Activated naive CD8-positive, alpha-beta T cell treated with anti-CD3 and anti-CD28 coated beads, Interleukin-2, amount 50 U/mL, for 16 hours (primary cell): Measurements from ENCODE around the gene GLDN.
"Not testable (repeated sequence)": the region's sequence is repeated elsewhere in the genome, so short reads cannot be mapped to it uniquely, and the experiment has no call there.

Experiments used
- DNase-seq: peaks from one replicate; pipeline ENCODE4 v3.0.0-alpha.2; 2020; ENCODE audit warnings: low read depth, low spot score

GLDN gene

DNA sequence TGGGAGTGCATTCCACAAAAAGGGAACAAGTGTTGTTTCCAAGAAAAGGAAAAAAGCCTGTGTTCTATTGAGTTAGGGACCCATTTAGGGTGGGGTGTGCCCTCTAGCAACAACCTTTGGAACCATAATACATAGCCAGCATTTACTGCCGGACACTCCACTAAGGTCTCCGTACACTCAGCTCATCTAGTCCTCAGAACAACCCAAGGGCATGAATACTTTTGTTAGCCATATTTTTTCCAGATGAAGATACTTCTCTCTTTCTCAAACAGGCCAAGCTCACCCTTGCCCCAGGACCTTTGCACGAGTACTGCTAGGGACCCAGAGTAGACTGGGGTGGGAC, 46.2 kb downstream of the GLDN start:
- DNase-seq: no peak

DNA sequence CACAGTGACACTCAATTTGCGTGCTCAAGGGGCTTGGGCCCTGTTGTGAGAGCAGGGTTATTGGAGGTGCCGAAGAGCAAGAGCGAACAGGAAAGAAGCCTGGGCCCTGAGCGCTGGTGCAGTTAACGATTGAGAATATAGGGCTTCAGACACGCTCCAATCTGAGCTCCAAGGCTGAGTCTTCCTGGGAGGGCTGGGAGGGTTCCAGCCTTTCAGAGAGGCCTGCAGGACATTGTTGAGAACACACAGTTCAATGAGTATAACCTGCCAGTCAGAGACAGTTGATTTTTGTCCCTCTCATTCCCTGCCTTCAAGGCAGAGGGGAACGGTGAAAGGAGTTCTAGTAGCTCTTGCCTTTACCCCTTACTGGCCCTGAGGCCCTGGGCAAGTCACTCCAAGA, 47.3 kb downstream of the GLDN start:
- DNase-seq: no peak

DNA sequence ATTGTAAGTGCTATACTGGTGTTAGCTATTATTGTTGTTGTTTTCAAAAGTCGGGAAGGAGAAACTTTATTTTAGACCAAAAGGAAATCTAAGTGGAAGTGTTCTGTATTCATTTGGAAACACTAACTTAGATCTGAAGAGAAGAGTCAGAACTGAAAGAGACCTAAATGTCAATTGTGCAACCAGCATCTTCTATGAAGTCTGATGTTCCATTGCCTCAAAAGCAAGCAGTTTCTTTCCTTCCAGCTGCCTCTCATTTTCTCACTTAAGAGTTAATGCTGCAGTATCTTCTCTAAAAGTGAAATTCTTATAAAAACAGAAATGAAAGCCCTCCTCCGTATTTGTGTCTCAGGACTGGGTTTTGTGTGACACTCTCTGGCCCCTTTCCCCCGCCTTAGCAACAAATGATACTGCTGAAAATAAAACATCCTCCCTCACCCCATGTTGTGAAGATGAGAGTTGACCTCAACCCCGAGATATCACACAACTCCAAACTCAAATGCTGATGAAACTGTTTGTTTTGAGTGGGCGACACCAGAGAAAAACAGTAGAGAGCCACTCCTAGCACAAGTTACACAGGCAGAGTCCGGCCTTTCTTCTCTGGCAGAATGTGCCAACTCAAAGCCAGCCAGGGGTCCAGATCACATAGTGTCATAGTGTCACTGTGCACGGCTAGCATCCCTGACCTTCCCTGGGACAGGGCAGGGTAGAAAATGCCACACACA, 48.9 kb downstream of the GLDN start:
- DNase-seq: no peak

DNA sequence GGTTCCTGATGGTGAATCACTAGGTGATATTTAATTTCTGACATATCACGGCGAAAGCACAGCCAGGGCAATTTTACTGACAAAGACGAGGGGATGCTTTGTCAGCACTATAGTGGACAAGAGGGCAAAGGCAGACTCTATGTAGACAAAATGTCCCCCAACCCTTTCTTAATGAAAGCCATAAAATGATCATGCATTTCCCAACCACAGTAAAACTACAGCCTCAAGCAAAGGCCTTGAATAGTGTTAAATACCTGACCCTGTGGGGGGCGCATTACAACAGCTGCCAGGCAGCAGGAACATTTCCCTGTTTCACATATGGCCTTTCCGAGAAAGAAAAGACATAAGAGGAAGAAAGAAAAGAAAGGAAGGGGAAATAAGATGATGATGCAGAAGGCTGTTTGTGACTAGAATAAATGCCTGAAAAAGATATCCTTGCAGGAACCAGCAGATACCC, 49.5 kb downstream of the GLDN start:
- DNase-seq: no peak

DNA sequence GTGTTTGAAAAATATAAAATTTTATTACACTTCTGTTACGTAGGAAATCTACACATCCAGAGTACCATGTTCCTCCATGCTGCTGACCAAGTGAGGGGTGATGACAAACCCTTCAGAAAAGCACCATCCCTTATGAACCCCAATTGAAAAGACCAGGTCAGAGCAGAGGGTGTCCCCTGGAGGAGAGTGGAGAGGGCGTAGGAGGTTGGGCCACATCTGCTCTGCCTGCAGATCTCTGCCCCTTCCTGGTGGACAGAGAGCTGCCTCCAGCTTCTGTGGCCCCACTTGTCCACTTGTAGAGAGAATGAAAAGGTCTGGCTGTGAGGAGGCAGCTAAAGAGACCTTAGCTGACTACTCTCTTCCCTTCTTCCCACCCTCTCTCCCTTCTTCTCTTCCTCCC, 55.5 kb downstream of the GLDN start:
- DNase-seq: no peak

DNA sequence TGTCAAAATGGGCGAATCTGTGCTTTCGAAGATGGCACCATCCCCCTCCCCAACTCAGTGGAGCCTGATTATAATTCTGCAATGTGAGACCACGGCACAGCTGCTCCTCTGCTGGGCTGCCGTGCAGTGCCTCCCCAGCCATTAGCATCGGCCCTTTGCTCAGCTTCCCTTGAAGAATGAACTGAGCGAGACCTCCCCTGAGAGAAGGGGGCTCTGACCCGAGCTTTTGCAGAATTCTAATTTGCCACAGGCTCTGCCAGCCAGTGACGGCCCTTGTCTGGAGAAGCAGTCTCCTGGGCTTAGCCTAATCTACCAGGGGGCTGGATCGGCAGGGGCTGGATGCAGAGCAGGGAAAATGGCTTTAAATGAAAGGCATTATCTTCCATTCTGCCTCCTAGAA, 57.2 kb downstream of the GLDN start:
- DNase-seq: no peak

DNA sequence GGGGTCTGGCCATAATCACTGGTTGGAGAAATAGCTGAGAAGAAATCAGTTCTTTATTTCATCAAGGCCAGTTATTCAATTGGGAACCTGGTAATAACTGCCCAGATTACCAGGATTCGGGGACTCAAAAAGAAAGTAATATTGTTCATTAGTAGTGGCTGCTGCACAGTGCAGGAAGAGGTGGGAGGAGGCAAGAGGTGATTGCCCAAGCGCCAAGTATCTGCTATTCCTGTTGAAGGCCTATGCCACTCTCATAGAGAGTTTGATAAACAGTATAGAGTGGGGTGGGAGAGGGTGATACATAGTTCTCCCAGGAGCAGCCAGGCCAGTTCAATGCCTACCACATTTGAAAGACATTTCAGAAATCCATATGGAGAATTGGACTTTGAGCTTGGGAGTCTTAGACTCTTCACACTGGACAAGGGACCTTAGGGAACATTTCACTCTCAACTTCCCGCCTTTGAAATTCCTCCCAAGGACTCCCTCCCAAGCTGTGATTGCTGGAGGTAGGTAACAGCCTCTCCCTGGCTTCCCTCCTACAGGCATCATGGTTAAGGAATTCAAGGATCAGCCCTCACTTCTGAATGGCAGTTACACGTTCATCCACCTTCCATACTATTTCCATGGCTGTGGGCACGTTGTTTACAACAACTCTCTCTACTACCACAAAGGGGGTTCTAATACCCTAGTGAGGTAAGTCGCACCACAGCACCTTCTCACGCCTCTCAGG, 59.8 kb downstream of the GLDN start:
- no peak for DNase-seq

DNA sequence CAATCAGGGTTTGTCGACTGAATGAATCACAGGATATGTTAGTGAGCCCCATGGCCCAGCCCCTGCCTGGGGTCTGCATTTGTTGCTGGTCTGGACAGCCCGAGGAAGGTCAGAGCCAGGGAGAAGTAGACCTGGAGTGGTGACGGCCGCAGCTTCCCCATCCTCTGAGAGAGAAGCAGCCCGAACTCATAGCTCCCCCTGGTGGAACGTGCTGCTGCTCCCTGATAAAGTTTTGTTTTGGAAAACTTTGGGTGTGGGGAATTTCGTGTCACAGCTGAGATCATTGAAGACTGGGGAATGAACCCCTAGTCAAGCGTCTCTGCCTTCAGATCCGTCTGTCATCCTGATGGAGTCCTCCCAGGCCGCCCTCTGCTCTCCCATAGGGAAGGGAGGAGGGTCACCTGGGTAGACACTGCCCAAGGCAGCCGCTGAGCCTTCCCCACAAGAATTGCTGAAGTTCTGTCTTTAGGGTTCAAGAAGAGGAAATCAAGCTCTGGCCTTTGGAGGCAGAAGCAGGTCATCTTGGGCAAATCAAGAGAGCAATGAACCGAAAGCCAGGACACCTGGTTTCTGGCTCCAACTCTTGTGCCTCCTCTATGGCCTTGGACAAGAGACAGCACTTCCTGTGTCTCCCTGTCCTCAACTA, 60.5 kb downstream of the GLDN start:
- no peak for DNase-seq

DNA sequence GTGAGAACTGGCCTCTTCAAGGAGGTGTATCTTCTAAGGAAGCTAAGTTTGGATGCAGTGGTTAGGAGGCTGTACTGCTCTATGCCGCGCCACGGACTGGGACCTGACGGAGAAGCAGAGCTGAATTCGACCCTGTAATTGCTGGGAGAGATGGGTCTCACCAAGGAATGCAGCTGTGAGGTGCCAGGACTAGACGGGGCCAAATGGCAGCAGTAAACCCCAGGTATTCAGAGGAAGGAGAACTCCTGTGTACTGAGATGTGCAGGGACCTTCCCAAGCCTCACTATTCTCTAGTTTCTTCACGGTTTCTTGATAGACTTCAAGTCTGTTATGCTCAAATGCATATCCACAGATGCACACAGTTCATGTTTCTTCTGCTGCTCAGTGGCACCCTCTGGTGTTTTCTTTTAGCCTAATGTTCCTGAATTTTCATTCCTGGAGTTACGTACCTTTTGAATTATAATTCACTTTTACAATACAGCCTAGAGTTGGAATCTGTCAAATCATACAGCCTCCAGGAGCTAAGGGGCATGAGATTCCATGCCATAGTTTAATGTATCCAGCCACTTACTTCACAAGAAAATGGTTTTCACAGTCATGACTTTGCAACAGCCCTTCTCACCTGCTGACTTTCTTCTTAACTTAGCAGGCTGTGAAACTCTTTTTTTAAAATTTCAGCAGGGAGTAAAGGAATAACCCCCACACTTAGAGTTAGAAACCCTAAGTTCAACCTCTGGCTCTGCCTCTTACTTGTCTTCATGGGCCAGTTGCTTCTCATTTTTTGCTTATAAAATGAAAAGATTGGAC, 61.8 kb downstream of the GLDN start:
- no peak for DNase-seq

DNA sequence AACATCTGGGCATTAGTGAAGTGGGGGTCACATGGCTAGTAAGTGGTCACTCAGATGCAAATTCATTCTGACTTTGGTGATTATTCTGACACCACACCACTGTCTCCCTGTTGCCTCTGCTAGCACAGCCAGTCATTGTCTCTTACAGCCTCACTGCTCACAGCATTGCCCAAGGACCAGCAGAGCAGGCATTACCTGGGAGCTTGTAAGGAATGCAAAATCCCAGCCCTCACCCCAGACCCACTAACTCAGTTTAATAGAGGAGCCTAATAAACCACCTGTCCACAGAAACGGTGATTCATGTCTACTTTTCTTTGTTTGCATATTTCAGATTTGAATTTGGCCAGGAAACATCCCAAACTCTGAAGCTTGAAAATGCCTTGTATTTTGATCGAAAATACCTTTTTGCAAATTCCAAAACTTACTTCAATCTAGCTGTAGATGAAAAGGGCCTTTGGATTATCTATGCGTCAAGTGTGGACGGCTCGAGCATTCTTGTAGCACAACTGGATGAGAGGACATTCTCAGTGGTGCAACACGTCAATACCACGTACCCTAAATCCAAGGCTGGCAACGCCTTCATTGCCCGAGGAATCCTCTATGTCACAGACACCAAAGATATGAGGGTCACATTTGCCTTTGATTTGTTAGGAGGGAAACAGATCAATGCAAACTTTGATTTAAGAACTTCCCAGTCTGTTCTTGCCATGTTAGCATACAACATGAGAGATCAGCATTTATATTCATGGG, 62.7 kb downstream of the GLDN start:
- DNase-seq: no peak

DNA sequence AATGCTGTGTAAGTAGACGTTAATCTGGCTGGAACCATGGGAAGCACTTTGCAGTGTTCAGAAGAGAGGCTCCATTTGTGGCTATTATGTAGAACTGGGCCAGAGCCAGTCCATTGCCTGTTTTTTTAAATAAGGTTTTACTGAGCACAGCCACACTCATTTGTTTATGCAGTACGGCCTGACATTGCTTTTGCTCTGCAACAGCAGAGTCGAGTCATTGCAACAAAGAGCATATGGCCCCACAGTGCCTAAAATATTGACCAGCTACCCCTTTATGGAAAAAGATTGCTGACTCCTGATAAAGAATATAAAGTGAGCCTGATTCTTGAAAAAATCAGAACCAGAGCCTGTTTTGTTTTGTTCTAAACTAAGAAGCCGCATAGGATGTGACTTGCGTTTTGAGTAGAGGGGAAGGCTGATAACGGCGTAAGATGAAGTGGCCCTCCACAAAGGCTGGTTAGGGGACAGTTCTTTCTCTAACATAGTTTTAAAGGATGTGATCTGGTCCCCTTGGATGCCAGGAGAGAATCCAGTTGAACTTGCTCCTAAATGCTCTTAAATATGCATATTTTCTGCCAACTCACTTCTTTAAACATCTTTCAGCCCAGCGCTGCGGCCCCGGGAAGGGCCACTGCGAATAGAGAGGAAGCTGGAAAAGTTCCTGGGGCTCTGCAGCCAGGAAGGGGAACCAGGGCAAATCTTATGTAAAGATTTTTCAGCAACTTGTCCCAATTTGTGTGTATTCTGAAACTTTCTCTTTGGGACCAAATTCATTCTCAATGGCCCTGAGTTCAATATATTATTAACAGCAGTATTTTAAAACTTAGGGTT, 64.5 kb downstream of the GLDN start:
- DNase-seq: no peak

DNA sequence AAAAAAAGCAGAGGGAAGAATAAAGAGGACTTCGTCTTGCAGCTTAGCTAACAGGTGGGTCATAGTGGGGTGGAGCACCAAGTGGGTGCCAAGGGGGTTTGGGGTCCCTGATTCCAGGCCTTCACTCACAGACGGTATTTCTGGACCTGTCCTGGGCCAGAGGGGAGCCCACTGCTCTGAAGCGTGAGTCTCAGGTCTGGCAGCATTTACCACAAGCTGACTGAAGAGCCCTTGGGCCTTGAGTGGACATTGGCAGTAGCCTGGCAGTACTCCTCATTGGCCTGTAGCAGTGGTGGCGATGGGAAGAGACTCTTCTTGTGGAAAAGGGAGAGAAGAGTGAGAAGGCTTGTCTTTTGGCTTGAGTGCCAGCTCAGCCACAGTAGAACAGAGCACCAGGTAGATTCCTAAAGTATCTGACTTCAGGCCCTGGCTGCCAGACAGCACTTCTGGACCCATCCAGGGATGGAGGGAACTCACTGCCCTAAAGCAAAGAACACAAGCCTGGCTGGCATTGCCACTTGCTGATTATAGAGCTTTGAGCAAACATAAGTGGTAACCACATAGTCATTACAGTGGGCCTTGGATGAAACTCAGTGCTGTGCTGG, 72.9 kb downstream of the GLDN start:
- no peak for DNase-seq

DNA sequence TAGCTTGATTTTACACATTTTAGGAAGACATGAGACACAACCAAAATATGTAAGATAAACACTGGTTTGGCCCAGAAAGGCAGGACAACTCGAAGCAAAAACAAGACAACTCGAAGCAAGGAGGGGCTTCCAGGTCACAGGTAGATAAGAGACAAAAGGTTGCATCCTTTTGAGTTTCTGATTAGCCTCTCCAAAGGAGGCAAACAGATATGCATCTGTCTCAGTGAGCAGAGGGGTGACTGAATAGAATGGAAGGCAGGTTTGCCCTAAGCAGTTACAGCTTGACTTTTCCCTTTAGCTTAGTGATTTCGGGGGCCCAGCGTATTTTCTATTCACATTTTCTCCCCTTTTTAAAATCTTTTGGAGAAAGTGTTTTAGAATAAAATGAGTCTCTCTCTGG, 74.7 kb downstream of the GLDN start:
- DNase-seq: no peak

DNA sequence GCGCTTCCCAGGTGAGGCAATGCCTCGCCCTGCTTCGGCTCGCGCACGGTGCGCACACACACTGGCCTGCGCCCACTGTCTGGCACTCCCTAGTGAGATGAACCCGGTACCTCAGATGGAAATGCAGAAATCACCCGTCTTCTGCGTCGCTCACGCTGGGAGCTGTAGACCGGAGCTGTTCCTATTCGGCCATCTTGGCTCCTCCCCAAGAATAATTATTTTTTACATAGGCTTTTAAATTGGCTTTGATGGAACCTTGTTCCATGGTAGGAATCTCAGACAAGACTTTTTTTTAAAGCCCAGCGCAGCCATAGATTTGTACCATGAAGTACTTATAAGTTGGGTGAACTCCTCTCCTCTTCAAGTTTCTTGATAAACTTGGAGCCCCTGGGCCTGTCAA, 81.6 kb downstream of the GLDN start:
- not testable (repeated sequence) for DNase-seq

DNA sequence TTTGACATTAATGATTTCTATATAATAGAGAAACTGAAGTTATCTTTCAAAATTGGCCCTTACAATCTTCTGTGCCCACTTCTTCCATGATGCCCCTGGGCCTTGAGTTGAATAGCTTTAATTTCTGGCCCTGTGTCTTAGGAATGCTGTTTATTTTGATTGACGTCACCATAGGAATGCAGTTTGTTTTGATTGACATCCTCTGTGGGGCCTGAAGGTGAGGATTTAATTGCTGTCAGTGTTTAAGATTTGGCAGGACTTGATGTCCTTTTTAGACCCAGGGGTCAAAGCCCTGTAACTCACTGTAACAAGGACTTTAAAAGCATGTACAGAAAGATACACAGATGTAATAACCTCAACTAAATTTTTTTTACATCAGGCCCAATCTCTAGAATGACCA, 83.3 kb downstream of the GLDN start:
- no peak for DNase-seq

DNA sequence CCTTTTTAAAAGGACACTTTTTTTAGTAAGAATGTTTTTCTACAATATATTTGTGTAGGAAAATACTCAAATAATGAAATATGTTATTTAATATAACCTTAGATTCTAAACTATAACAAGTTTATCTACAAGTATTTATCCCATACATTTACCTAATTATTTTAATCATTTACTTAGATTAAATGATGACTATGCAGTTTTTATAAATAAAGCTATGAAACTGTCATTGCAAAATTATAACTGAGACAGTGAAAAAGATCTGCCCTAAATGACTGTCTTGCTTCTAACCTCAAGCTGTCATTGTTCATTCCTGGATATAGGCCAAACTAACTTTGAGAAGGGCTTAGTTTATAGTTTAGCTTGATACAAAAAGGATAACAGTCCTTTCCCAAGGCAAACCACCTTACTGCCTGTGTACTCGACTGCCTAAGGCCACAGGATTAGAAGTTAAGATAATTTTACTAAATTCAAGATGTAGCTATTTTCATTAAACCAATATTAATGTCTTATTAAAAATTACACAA, 84.1 kb downstream of the GLDN start:
- DNase-seq: no peak

DNA sequence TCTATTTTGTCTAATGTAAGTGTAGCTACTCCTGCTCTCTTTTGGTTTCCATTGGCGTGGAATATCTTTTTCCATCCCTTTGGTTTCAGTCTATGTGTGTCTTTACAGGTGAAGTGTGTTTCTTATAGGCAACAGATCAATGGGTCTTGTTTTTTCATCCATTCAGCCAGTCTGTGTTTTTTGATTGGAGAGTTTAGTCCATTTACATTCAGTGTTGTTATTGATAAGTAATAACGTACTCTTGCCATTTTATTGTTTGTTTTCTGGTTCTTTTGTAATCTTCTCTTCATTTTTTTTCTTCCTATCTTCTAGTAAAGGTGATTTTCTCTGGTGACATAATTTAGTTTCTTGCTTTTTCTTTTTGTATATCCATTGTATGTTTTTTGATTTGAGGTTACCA, 97.1 kb downstream of the GLDN start:
- DNase-seq: no peak

DNA sequence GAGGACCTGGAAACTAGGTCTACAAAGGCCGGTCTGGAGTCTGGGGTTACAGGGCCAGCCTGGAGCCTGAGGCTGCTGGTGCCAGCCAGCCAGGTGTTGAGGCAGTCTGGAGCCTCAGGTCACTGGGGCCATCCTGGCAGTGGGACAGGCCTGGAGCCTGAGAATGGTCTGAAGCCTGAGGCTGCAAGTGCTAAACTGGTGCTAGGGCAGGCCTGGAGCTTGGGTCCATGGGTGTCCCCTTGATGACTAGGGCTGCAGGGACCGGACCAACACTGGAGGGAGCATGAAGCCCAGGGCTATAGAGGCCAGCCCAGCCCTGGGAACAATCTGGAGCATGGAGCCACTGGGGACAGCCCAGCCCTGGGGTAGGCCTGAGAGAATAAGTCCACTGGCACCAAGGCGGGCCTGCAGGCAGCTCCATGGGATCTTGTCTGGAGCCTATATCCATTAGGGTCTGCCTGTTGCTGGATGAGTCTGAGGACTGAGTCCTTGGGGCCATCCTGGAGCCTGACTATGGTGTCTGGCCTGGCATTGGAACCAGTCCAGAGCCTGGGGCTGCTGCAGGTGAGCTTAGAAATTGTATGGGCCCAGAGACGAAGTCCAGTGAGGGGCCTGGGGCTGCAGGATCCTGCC, 101.9 kb downstream of the GLDN start:
- DNase-seq: no peak

DNA sequence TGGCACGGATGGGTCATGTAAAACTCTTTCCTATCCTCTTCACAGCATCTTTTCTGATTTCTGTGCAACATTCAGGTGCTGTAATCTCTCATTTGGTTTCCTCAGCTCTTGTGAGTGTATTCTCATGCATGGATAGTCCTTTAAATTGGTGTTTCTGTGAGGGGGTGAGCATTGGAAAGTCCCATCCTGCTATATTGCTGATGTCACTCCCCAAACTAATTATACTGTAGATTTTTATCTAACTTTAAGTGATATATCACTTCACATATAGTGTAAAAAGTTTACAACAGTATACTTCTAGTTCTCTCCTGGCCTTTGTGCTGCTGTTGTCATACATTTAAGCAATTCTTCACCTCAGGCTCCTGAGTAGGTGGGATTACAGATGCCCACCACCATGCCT, 102.7 kb downstream of the GLDN start:
- DNase-seq: no peak
